T-helper 2 cell treated with Interferon-gamma antibody and Interleukin-4, amounts not matched to agents 5 μg/mL and 100 μg/mL, for 36 hours (primary cell): ENCODE measurements around the gene WDR64.
"Not testable (repeated sequence)": the region's sequence is repeated elsewhere in the genome, so short reads cannot be mapped to it uniquely, and the experiment has no call there.

ENCODE experiments used
- DNase-seq: peaks from one replicate; pipeline ENCODE4 v3.0.0; 2021; ENCODE audit warnings: low spot score
- H3K27ac Mint-ChIP-seq: one replicate; pipeline ENCODE4 v1.8.0; 2021; ENCODE audit warnings: mild to moderate bottlenecking, mixed read lengths
- H3K27me3 Mint-ChIP-seq: one replicate; pipeline ENCODE4 v1.8.0; 2021; ENCODE audit warnings: low read depth, mixed read lengths
- H3K36me3 Mint-ChIP-seq: one replicate; pipeline ENCODE4 v1.8.0; 2021; ENCODE audit warnings: low read depth, mixed read lengths
- H3K4me1 Mint-ChIP-seq: one replicate; pipeline ENCODE4 v1.8.0; 2021; ENCODE audit warnings: low read depth, mixed read lengths
- H3K4me3 Mint-ChIP-seq: one replicate; pipeline ENCODE4 v1.8.0; 2022; ENCODE audit warnings: mild to moderate bottlenecking, moderate library complexity, mixed read lengths
- H3K9me3 Mint-ChIP-seq: one replicate; pipeline ENCODE4 v1.8.0; 2021; ENCODE audit warnings: mixed read lengths

WDR64 gene

DNA sequence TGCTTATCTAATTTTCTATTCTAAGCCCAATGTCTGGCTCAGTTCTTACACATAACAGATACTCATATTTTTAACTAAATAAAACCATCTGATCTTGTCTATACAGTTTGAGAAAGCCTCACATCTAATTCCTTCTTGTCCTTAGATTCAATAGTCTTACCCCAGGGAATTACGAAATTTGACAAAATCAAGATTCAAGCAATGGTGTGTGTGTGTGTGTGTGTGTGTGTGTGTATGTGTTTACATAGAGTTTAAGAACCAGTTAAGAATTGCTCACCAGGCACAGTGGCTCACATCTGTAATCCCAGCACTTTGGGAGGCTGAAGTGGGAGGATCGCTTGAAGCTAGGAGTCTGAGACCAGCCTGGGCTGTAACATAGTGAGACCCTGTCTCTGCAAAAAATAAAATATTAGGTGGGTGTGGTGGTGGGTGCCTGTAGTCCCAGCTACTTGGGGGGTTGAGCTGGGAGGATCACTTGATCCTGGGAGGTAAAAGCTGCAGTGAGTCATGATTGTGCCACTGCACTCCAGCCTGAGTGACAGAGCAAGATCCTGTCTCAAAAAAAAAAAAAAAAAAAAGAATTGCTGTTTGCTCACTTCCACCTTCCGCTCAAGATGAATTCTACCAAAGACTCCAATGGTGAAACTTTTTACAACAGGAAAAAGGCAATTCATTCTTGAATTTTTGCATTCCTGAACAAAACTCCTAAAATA lies 6.2 kb downstream of the WDR64 start:
- Mint-ChIP-seq H3K9me3 (no peaks in the 10 kb centered on the region), H3K36me3 (no peaks in the 10 kb centered on the region), H3K4me3 (no peak overlapping the region), H3K27ac (no peak overlapping the region), H3K4me1 (no peaks in the 10 kb centered on the region), H3K27me3 (peaks cover 2% of the 10 kb centered on the region)
- DNase-seq = no peak

DNA sequence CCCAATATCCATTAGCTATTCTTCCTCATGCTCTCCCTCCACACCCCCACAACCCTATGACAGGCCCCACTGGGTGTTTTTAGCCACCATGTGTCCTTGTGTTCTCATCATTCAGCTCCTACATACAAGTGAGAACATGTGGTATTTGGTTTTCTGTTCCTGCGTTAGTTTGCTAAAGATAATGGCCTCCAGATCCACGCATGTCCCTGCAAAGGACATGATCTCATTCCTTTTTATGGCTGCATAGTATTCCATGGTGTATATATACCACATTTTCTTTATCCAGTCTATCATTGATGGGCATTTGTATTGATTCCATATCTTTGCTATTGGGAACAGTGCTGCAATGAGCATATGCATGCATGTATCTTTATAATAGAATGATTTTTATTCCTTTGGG lies 6.9 kb downstream of the WDR64 start:
- not testable (repeated sequence) for H3K27ac Mint-ChIP-seq, DNase-seq, H3K4me1 Mint-ChIP-seq, H3K36me3 Mint-ChIP-seq, H3K9me3 Mint-ChIP-seq, H3K27me3 Mint-ChIP-seq, H3K4me3 Mint-ChIP-seq

GRCh38 chr1:241660424-241660972 lies 8.4 kb downstream of the WDR64 start:
- Mint-ChIP-seq H3K27ac (no peak overlapping the region), H3K36me3 (no peaks in the 10 kb centered on the region), H3K27me3 (peaks cover 2% of the 10 kb centered on the region), H3K9me3 (no peaks in the 10 kb centered on the region), H3K4me3 (no peak overlapping the region), H3K4me1 (no peaks in the 10 kb centered on the region)
- DNase-seq = no peak

DNA sequence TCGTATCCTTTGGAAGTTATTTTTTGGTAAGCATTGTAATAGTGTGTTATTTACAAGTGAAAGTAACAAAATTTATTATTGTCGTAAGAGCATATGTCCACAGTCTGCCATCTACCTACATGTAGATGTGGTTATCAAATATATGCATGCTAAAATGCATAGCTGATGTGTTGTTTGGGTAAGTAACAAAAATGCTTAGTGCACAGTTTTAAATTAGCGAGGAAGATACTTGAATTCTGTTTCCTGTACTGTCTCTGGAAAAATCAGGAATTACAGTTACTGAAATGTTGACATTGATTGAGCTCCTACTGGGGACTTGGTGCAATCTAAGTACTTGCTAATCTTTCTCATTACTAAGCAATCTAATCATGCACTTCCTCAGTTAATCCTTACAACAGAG lies 14.3 kb downstream of the WDR64 start:
- no peaks in the 10 kb centered on the region for H3K4me1 Mint-ChIP-seq
- no peaks in the 10 kb centered on the region for H3K27me3 Mint-ChIP-seq
- no peaks in the 10 kb centered on the region for H3K36me3 Mint-ChIP-seq
- DNase-seq = no peak
- H3K4me3 Mint-ChIP-seq = no peak overlapping the region
- H3K9me3 Mint-ChIP-seq = no peaks in the 10 kb centered on the region
- H3K27ac Mint-ChIP-seq = no peak overlapping the region

GRCh38 chr1:241672301-241672700 lies 20.2 kb downstream of the WDR64 start:
- Mint-ChIP-seq H3K27ac (no peak overlapping the region), H3K36me3 (no peaks in the 10 kb centered on the region), H3K27me3 (peaks cover 8% of the 10 kb centered on the region), H3K4me3 (no peak overlapping the region), H3K9me3 (no peaks in the 10 kb centered on the region), H3K4me1 (peaks cover under 1% of the 10 kb centered on the region)
- no peak for DNase-seq

DNA sequence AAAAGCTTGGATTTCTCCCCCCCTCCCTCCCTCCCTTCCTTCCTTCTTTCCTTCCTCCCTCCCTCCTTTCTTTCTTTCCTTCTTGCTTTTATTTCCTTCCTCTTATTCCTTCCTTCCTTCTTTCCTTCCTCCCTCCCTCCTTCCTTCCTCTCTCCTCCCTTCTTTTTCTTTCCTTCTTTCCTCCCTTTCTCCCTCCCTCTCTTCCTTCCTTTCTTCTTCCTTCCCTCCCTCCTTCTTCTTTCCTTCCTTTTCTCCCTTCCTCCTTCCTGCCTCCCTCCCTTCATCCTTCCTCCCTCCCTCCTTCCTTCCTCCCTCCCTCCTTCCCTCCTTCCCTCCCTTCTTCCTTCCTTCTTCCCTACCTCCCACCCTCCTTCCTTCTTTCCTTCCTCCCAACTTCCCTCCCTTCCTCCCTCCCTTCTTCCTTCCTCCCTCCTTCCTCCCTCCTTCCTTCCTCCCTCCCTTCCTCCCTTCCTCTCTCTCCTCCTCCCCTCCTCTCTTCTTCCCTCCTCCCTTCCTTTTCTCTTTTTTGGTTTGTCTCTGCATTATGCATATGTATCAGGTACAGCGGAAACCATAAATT lies 22.8 kb downstream of the WDR64 start:
- no peak for DNase-seq
- H3K9me3 Mint-ChIP-seq = no peaks in the 10 kb centered on the region
- peaks cover 10% of the 10 kb centered on the region for H3K27me3 Mint-ChIP-seq
- H3K36me3 Mint-ChIP-seq = no peaks in the 10 kb centered on the region
- H3K27ac Mint-ChIP-seq = no peak overlapping the region
- no peak overlapping the region for H3K4me3 Mint-ChIP-seq
- peaks cover 6% of the 10 kb centered on the region for H3K4me1 Mint-ChIP-seq

- no peaks in the 10 kb centered on the region for H3K36me3 Mint-ChIP-seq
- H3K27ac Mint-ChIP-seq = no peak overlapping the region
- peaks cover 15% of the 10 kb centered on the region for H3K27me3 Mint-ChIP-seq
- H3K4me3 Mint-ChIP-seq = no peak overlapping the region
- H3K4me1 Mint-ChIP-seq = peaks cover 6% of the 10 kb centered on the region
- no peak for DNase-seq
- H3K9me3 Mint-ChIP-seq = no peaks in the 10 kb centered on the region
These were observed 23.9 kb downstream of the WDR64 start for GRCh38 chr1:241675983-241676382.

GRCh38 chr1:241677201-241677600 lies 25.1 kb downstream of the WDR64 start:
- peak; percentile 32 for DNase-seq
- Mint-ChIP-seq H3K9me3 (no peaks in the 10 kb centered on the region), H3K36me3 (no peaks in the 10 kb centered on the region), H3K27me3 (peaks cover 18% of the 10 kb centered on the region), H3K27ac (peak overlapping the region; percentile 23), H3K4me3 (peak overlapping the region; percentile 59), H3K4me1 (peaks cover 6% of the 10 kb centered on the region)

GRCh38 chr1:241678536-241678935 lies 26.5 kb downstream of the WDR64 start:
- Mint-ChIP-seq H3K27ac (no peak overlapping the region), H3K4me1 (peaks cover 6% of the 10 kb centered on the region), H3K36me3 (no peaks in the 10 kb centered on the region), H3K4me3 (no peak overlapping the region), H3K9me3 (no peaks in the 10 kb centered on the region), H3K27me3 (peaks cover 13% of the 10 kb centered on the region)
- no peak for DNase-seq

DNA sequence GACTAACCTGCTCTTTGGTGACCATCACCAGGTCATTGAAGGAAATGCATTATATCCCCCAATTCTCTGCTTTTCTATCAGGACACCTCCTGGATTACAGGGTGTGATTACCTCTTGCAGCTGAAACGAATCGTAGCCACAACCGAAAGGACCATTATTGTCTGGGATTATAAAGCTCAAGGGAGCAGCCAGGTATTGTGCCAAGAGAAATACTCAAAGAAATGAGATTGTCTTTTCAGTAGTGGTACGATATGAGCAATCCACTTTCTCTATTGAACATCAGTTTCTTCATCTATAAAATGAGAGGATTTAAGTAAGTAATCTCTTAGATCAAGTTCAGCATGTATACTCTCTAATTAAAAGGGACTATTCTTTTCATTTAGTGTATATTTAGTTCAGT lies 27.3 kb downstream of the WDR64 start:
- H3K4me3 Mint-ChIP-seq = no peak overlapping the region
- H3K27ac Mint-ChIP-seq = no peak overlapping the region
- DNase-seq = no peak
- peaks cover 6% of the 10 kb centered on the region for H3K4me1 Mint-ChIP-seq
- peaks cover 13% of the 10 kb centered on the region for H3K27me3 Mint-ChIP-seq
- H3K9me3 Mint-ChIP-seq = no peaks in the 10 kb centered on the region
- no peaks in the 10 kb centered on the region for H3K36me3 Mint-ChIP-seq

DNA sequence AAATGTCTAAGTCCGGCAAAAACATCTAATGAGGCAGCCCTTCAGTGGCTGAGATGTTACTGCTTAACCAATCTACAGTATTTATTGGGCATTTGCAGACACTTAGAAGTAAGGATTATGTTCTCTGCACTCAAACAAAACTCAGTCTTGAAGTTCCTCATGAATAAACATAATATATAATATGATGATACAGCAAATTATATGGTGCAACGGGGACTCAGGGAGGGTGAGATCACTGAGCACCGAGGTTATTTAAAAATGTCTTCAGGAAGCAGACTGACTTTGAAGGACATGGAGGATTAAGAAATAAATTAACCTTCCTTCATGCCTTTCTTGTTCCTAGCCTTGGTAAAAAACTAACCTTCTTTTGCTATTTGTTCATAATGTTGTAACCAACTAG lies 27.9 kb downstream of the WDR64 start:
- H3K27me3 Mint-ChIP-seq = peaks cover 13% of the 10 kb centered on the region

GRCh38 chr1:241681861-241682448 lies 29.9 kb downstream of the WDR64 start:
- not testable (repeated sequence) for H3K4me3 Mint-ChIP-seq, DNase-seq, H3K9me3 Mint-ChIP-seq, H3K4me1 Mint-ChIP-seq, H3K36me3 Mint-ChIP-seq, H3K27ac Mint-ChIP-seq
- H3K27me3 Mint-ChIP-seq = peaks cover 13% of the 10 kb centered on the region

More for the DNA sequence above, 27.9 kb downstream of the WDR64 start:
- H3K4me3 Mint-ChIP-seq = no peak overlapping the region
- no peak for DNase-seq
- no peaks in the 10 kb centered on the region for H3K9me3 Mint-ChIP-seq
- no peaks in the 10 kb centered on the region for H3K36me3 Mint-ChIP-seq
- H3K27ac Mint-ChIP-seq = no peak overlapping the region
- H3K4me1 Mint-ChIP-seq = peaks cover 6% of the 10 kb centered on the region

DNA sequence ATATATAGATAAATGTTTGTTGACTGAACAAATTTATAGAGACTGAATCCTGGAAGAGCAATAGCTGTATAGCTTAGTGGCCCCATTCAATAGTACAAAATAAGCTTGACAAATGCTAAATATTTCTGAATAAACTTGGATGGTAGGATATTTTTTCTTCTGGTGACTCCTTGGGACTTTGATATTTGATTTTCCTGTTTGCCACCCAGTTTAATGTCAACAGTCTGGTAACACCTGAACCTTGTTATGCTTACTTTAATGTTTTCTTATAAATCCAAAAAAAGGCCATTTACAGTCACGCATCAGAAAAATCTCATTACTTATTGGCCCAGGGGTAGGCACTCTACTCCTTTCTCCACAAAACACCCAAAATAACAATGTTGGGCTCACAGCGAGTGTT lies 30.8 kb downstream of the WDR64 start:
- no peak overlapping the region for H3K27ac Mint-ChIP-seq
- H3K4me1 Mint-ChIP-seq = no peaks in the 10 kb centered on the region
- H3K36me3 Mint-ChIP-seq = no peaks in the 10 kb centered on the region
- no peak overlapping the region for H3K4me3 Mint-ChIP-seq
- DNase-seq = no peak
- H3K9me3 Mint-ChIP-seq = no peaks in the 10 kb centered on the region
- peaks cover 13% of the 10 kb centered on the region for H3K27me3 Mint-ChIP-seq

GRCh38 chr1:241684108-241684507 lies 32.0 kb downstream of the WDR64 start:
- Mint-ChIP-seq H3K4me1 (no peaks in the 10 kb centered on the region), H3K9me3 (no peaks in the 10 kb centered on the region)
- no peak for DNase-seq

More at GRCh38 chr1:241684108-241684507, 32.0 kb downstream of the WDR64 start:
- Mint-ChIP-seq H3K4me3 (no peak overlapping the region), H3K36me3 (no peaks in the 10 kb centered on the region), H3K27ac (no peak overlapping the region), H3K27me3 (peaks cover 13% of the 10 kb centered on the region)
